Frontal cortex (tissue), 4 donors: ENCODE data around the gene RPTOR. TPM values are rescaled to one million over a fixed set of nuclear protein-coding genes. Genes with fewer than 3 reads are reported as not detected.
A peak's percentile ranks its signal among the peaks of the same experiment; 100 is the strongest.
"Not testable (repeated sequence)": the region's sequence is repeated elsewhere in the genome, so short reads cannot be mapped to it uniquely, and the experiment has no call there.

Experiments used
- DNase-seq, 2 donors: peaks; one replicate each; pipeline ENCODE4 v3.0.0; 2012; ENCODE audit warnings: low spot score in 2 of 2
- FAIRE-seq: peaks from 2 replicates; lab custom pipeline; 2012; peaks lifted over from hg19 to GRCh38; lab: Jason Lieb, UNC
- total RNA-seq: library from RNA; depleted of rRNA; stranded (reverse); fragments of >200 nt; gene quantifications from one replicate; pipeline ENCODE4 v1.2.3, GENCODE V29; 2014
- donor health status: control.
- donor health status: control.
- donor health status: control.

Gene RPTOR
- total RNA-seq, 1 donor from 2014 or later, result 12.2 TPM

- peak; percentile 61 to 63 for DNase-seq
Measured at GRCh38 chr17:80873307-80873951, 328.8 kb downstream of the RPTOR start.

GRCh38 chr17:80874866-80875445 lies 330.3 kb downstream of the RPTOR start:
- FAIRE-seq (no peak), DNase-seq (no peak)

More at GRCh38 chr17:80873307-80873951, 328.8 kb downstream of the RPTOR start:
- no peak for FAIRE-seq

- FAIRE-seq, DNase-seq: not testable (repeated sequence)
Measured at GRCh38 chr17:80875480-80875995, 330.9 kb downstream of the RPTOR start.

GRCh38 chr17:80876456-80876949 lies 331.9 kb downstream of the RPTOR start:
- not testable (repeated sequence) for DNase-seq, FAIRE-seq

GRCh38 chr17:80876950-80877728 lies 332.5 kb downstream of the RPTOR start:
- no peak for DNase-seq
- FAIRE-seq, result no peak

- no peak for DNase-seq
- no peak for FAIRE-seq
Measured at GRCh38 chr17:80877729-80878303, 333.2 kb downstream of the RPTOR start.

- DNase-seq (no peak), FAIRE-seq (no peak)
Measured at GRCh38 chr17:80878876-80879722, 334.5 kb downstream of the RPTOR start.

GRCh38 chr17:80879723-80880647 lies 335.3 kb downstream of the RPTOR start:
- no peak for DNase-seq
- no peak for FAIRE-seq

- FAIRE-seq, result no peak
- no peak for DNase-seq
Measured at GRCh38 chr17:80880648-80880985, 336.0 kb downstream of the RPTOR start.

GRCh38 chr17:80881306-80881705 lies 336.7 kb downstream of the RPTOR start:
- DNase-seq (no peak), FAIRE-seq (no peak)

- no peak for DNase-seq
- FAIRE-seq, result no peak
Measured at GRCh38 chr17:80882323-80882722, 337.7 kb downstream of the RPTOR start.

GRCh38 chr17:80882926-80883685 lies 338.5 kb downstream of the RPTOR start:
- no peak for DNase-seq
- no peak for FAIRE-seq

GRCh38 chr17:80883831-80884735 lies 339.4 kb downstream of the RPTOR start:
- FAIRE-seq, result no peak
- no peak for DNase-seq

- DNase-seq, result no peak
- FAIRE-seq, result no peak
Measured at GRCh38 chr17:80884811-80885210, 340.2 kb downstream of the RPTOR start.

- FAIRE-seq (no peak), DNase-seq (no peak)
Measured at GRCh38 chr17:80885947-80886582, 341.4 kb downstream of the RPTOR start.
